Uterus (tissue), 4 donors: ENCODE measurements around the gene RNH1. TPM values are rescaled to one million over a fixed set of nuclear protein-coding genes. Genes with fewer than 3 reads are reported as not detected.
A peak's percentile ranks its signal among the peaks of the same experiment; 100 is the strongest.

Experiments
- DNase-seq, 2 donors: peaks; one replicate each; pipeline ENCODE4 v3.0.0-alpha.2; 2019 to 2020
- H3K27ac ChIP-seq, 2 donors: fragments of 200-600 bp; sonication (generic); 1 replicate in 1 of 2; 2 replicates in 1 of 2; pipeline ENCODE4 v1.5.1; 2016 to 2018
- H3K27me3 ChIP-seq, 2 donors: fragments of 200-600 bp; sonication (generic); one replicate each; pipeline ENCODE4 v1.5.1; 2018 to 2019; ENCODE audit warnings: control low read depth in 1 of 2
- H3K36me3 ChIP-seq, 2 donors: fragments of 200-600 bp; sonication (generic); one replicate each; pipeline ENCODE4 v1.5.1; 2019; ENCODE audit warnings: control low read depth in 1 of 2
- H3K4me1 ChIP-seq, 2 donors: fragments of 200-600 bp; sonication (generic); one replicate each; pipeline ENCODE4 v1.5.1; 2018 to 2019; ENCODE audit warnings: control low read depth in 1 of 2
- H3K4me3 ChIP-seq, 2 donors: fragments of 200-600 bp; sonication (generic); 1 replicate in 1 of 2; 2 replicates in 1 of 2; pipeline ENCODE4 v1.5.1; 2018 to 2019; ENCODE audit warnings: mild to moderate bottlenecking in 1 of 2
- H3K9me3 ChIP-seq, 2 donors: fragments of 200-600 bp; sonication (generic); one replicate each; pipeline ENCODE4 v1.5.1; 2019; ENCODE audit warnings: control low read depth in 1 of 2
- POLR2A ChIP-seq, 2 donors: fragments of 450-650 bp; IDR thresholded peaks; one replicate each; pipeline ENCODE4 v1.6.1; 2016; ENCODE audit warnings: antibody characterized with exemption in 2 of 2, mild to moderate bottlenecking in 1 of 2, moderate library complexity in 1 of 2
- intact Hi-C: fragments of 100-400 bp; cut with DNase I; formaldehyde crosslinking; loops from one replicate; pipeline ENCODE4 v1.15.1; 2023; ENCODE audit warnings: low total_unique reads
- total RNA-seq, 4 donors: library from RNA; depleted of rRNA in 3 of 4; stranded (reverse); fragments of >200 nt in 3 of 4; gene quantifications; one replicate each; pipeline versions ENCODE4 v1.1.0 to v1.2.4, GENCODE V29; 2014 to 2023
- TF ChIP-seq, protein P1 (sequence below), 4 experiments: fragments of 200-600 bp in 2 of 4; fragments of 450-650 bp in 2 of 4; sonication (generic) in 2 of 4; IDR thresholded peaks; one replicate each; pipeline ENCODE4 v1.5.1; 2016 to 2019; ENCODE audit warnings: antibody characterized with exemption in 4 of 4, mild to moderate bottlenecking in 2 of 4, moderate library complexity in 1 of 4
- donor health status: DM: yes; HTN: yes; CAD: no.

RNH1 gene
- total RNA-seq, 4 donors from 2014 or later: 111 to 175 (median 142) TPM

DNA sequence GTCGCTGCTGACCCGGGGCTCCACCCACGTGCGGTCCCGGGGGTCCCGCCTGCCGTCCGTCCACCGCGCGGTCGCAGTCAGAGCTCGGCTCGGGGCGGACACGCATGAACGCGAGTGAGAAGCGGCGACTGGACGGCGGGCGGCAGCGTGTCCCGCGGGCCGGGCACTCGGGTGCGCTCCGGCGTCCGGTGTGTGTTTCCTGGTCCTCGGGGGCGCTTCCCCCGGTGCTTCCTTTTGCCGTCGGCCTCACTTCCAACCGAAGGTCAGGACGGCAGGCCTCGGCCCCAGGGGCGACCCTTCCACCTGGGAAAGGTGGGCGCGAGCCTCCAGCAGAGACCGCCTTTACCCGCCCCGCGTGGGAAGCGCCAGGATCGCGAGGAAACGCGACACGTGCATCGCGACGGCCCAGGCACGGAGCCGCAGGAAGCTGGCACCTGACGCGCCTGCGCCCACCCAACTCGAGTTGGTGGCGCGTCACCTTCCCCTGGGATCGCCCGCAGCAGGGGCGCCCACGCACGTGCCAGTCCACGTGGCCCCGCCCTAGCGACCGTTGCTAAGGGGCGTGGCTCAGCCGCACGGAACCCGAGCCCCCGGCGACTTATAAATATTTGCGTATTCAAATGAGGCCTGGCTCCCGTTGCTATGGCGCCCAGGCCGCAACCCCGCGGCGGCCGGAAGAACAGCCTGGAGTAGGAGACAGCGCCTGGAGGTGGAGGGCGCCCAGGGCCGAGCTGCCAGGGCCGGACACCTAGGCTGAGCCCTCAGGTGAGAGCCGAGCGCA lies 30.0 kb upstream of the RNH1 start, which contains the start of gene LRRC56:
Gene LRRC56, plus strand, starts transcription at position 687 of the 781 bp plus-strand sequence. CDS start 3,158 bp downstream, outside the sequence.
- TF ChIP-seq, protein P1, sequence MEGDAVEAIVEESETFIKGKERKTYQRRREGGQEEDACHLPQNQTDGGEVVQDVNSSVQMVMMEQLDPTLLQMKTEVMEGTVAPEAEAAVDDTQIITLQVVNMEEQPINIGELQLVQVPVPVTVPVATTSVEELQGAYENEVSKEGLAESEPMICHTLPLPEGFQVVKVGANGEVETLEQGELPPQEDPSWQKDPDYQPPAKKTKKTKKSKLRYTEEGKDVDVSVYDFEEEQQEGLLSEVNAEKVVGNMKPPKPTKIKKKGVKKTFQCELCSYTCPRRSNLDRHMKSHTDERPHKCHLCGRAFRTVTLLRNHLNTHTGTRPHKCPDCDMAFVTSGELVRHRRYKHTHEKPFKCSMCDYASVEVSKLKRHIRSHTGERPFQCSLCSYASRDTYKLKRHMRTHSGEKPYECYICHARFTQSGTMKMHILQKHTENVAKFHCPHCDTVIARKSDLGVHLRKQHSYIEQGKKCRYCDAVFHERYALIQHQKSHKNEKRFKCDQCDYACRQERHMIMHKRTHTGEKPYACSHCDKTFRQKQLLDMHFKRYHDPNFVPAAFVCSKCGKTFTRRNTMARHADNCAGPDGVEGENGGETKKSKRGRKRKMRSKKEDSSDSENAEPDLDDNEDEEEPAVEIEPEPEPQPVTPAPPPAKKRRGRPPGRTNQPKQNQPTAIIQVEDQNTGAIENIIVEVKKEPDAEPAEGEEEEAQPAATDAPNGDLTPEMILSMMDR (IDR thresholded peaks at IDR 0.05): no peak
- TF ChIP-seq POLR2A (IDR thresholded peaks at IDR 0.05): no peak
- no peak within 1 kb of the TSS for H3K27ac ChIP-seq
- DNase-seq: peak; percentile 60 to 70
- peak within 1 kb of the TSS in 1 of 2 donors; percentile 14 for H3K4me3 ChIP-seq
- H3K9me3 ChIP-seq: no peaks in the 10 kb centered on the region
- intact Hi-C loops: no loop called here
- H3K4me1 ChIP-seq: peaks cover 0 to 9% of the 10 kb centered on the region in 2 donors
- no peaks in the 10 kb centered on the region for H3K36me3 ChIP-seq
- peaks cover 0 to 9% of the 10 kb centered on the region in 2 donors for H3K27me3 ChIP-seq

DNA sequence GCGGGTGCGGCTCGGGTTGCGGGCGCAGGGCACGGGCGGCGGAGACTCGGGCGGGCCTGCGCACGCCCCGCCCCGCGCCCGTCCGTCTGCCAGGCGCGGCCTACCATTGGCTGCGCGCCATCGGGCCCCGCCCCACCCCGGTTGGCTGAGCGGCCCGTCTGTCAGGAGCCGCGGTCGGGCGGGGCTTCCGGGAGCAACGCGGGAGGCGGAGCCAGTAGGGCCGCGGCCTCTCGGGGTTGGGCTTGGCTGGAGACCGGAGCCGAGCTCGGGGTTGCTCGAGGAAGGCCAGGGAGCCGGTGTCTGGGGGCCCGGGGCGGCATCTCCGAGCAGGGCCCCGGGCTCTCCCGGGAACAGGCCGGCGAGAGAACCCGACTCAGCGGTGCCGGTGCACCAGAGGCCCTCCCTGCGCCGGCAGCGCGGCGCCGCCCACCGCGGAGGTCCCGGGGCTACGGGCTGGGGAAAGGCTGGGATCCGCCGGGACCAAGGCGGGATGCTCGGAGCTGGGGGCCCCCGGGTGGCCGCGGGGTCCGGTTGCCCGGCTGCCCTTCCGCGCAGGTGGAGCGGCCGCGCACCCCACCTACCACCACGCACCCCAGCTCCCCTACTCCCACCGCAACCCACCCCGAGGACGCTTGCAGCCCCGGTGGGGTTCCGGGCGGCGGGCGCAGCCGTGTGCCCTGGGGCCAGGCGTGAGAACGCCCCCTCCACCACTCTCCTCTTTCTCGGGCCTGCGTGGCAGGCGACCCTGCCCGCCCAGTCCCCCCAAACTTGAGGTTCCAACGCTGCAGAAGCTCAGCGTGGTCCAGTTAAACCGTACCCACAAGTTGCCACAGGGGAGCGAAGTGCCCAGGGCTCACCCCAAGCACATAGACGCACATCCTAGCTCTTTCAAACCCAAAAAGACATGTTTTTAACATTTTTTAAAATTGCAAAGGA lies 28.7 kb upstream of the RNH1 start, which contains the start of gene HRAS:
Gene HRAS, minus strand, starts transcription at position 58 of the 936 bp plus-strand sequence.
- Histone ChIP-seq H3K27ac (peak within 1 kb of the TSS; percentile 57 to 59), H3K9me3 (no peaks in the 10 kb centered on the region), H3K27me3 (peaks cover 0 to 9% of the 10 kb centered on the region in 2 donors), H3K36me3 (no peaks in the 10 kb centered on the region), H3K4me3 (peak within 1 kb of the TSS; percentile 62 to 77), H3K4me1 (peaks cover 0 to 9% of the 10 kb centered on the region in 2 donors)
- intact Hi-C loops: no loop called here
- TF ChIP-seq POLR2A (IDR thresholded peaks at IDR 0.05): peak; percentile 64 to 66
- TF ChIP-seq, protein P1 (IDR thresholded peaks at IDR 0.05): no peak
- peak; percentile 91 to 93 for DNase-seq

DNA sequence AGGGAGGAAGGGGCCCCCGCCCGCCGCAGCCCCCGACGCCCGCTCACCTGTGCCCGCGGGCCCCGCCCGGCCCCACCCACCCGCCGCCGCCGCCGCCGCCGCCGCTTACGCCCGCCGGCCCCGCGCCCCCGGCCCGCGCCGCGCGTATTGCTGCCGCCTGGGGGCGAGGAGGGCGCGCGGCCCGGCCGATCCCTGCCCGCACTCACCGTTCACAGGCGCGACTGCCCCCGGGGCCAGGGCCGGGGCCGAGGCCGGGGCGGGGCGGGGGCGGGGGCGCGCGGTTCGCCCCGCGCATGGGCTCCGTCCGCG lies 28.1 kb upstream of the RNH1 start:
- no peak for DNase-seq
- TF ChIP-seq, protein P1 (IDR thresholded peaks at IDR 0.05): peak in 1 of 4 experiments; percentile 33
- no peak for TF ChIP-seq POLR2A (IDR thresholded peaks at IDR 0.05)

DNA sequence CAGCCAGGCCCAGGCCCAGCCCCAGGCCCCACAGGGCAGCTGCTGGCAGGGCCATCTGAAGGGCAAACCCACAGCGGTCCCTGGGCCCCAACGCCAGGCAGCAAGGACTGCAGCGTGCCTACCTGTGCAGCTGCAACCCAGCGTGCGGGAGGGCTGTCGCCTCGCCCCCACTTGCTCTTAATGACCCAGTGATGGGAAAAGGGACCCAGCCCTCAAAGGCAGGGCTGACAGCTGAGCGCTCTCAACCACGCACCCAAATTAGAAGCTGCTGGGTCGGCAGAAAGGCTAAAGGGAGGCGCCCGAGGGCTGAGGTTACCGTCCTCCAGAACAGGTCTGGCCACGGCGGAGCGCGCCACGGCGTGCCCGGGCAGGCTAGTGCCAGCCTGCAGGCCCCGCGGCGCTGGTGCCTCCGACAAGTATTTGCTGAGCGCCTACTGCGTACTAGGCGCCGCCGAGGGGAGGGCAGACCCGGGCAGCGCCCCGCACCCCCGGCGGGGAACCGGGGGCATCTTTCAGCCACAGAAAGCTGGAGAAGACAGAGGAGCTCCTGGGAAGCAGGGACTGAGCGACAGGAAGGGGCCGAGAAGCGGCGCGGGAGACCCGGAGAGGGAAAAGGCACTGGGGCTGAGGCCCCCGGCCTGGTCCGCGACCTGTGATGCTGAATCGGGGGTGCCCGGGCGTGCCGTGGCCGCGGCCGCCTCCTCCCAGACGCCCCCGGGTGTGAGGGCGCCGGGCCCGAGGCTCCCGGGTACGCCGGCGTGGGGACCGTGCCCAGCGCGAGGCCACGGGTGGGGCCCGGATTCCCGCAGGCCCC lies 27.6 kb upstream of the RNH1 start:
- H3K4me1 ChIP-seq: peaks cover 0 to 9% of the 10 kb centered on the region in 2 donors
- peak in 1 of 2 donors; percentile 35 for DNase-seq

More for the DNA sequence above, 28.1 kb upstream of the RNH1 start:
- intact Hi-C loops: no loop called here
- H3K27ac ChIP-seq: peak overlapping the region in 1 of 2 donors; percentile 59
- H3K36me3 ChIP-seq: no peaks in the 10 kb centered on the region
- peak overlapping the region; percentile 62 to 77 for H3K4me3 ChIP-seq
- H3K27me3 ChIP-seq: peaks cover 0 to 9% of the 10 kb centered on the region in 2 donors
- H3K4me1 ChIP-seq: peaks cover 0 to 9% of the 10 kb centered on the region in 2 donors
- H3K9me3 ChIP-seq: no peaks in the 10 kb centered on the region

More for the DNA sequence above, 27.6 kb upstream of the RNH1 start:
- intact Hi-C loops: no loop called here
- Histone ChIP-seq H3K9me3 (no peaks in the 10 kb centered on the region), H3K36me3 (no peaks in the 10 kb centered on the region), H3K27ac (peak overlapping the region; percentile 55 to 59), H3K27me3 (peaks cover 0 to 9% of the 10 kb centered on the region in 2 donors), H3K4me3 (peak overlapping the region; percentile 62 to 77)
- TF ChIP-seq, protein P1 (IDR thresholded peaks at IDR 0.05): no peak
- no peak for TF ChIP-seq POLR2A (IDR thresholded peaks at IDR 0.05)
